GM12878 (cell line): ENCODE data around the gene TSC22D4. TPM values are rescaled to one million over a fixed set of nuclear protein-coding genes. Genes with fewer than 3 reads are reported as not detected.
A peak's percentile ranks its signal among the peaks of the same experiment; 100 is the strongest.

Source experiments
- MTA2 ChIP-seq: fragments of 450-650 bp; IDR thresholded peaks from 2 replicates; pipeline ENCODE4 v1.6.1; 2016; ENCODE audit warnings: low read depth, mild to moderate bottlenecking, moderate library complexity
- MXI1 ChIP-seq: fragments of 150-350 bp; IDR thresholded peaks from 2 replicates; pipeline ENCODE4 v1.6.1; 2011; ENCODE audit warnings: low read depth, mild to moderate bottlenecking, inconsistent platforms, low read length, improper control_type of control experiment
- ZBTB40 ChIP-seq: fragments of 450-650 bp; IDR thresholded peaks from 2 replicates; pipeline ENCODE4 v1.6.1; 2016; ENCODE audit warnings: mild to moderate bottlenecking, moderate library complexity, borderline replicate concordance
- polyA plus RNA-seq, 11 experiments: library from polyadenylated mRNA; depleted of rRNA in 4 of 11; unstranded in 6 of 11; stranded (reverse) in 5 of 11; fragments of >200 nt; fragmentation: Nextera tagmentation in 4 of 11; fragmentation: Illumina TruSeq in 1 of 11; extraction: Ambion mirVana in 4 of 11; extraction: Trizol in 1 of 11; gene quantifications; 1 replicate in 1 of 11; 2 replicates in 10 of 11; pipeline versions ENCODE4 v1.2.1 to v1.2.3, GENCODE V29; 2011 to 2016; ENCODE audit warnings: inconsistent platforms in 2 of 11, missing spikeins in 2 of 11, low read depth in 1 of 11
- total RNA-seq, 4 experiments: library from RNA; depleted of rRNA in 3 of 4; stranded (reverse); fragments of >200 nt in 3 of 4; fragmentation: Illumina TruSeq in 1 of 4; extraction: Trizol in 1 of 4; gene quantifications; 2 replicates each; pipeline versions ENCODE4 v1.2.1 to v1.2.3, GENCODE V29; 2013 to 2021

The TSC22D4 gene
- total and polyA plus RNA-seq, 10 of the 15 experiments (the other 5 are each of a cell fraction or from before 2014, with no cell fraction given): 0.50 to 65.7 (median 24.4) TPM

- TF ChIP-seq ZBTB40 (peak; percentile 51; the same call in 1 of the 2 replicates), MTA2 (no peak), MXI1 (no peak)
Measured at GRCh38 chr7:100430493-100431285, 48.3 kb downstream of the TSC22D4 start (continued).
